Measurements from ENCODE around the gene DGCR2.
"Not testable (repeated sequence)": the region's sequence is repeated elsewhere in the genome, so short reads cannot be mapped to it uniquely, and the experiment has no call there.

Gene DGCR2

GRCh38 chr22:19084586-19084985 lies 37.6 kb downstream of the DGCR2 start:
- in situ Hi-C loops (cut with MboI; ENCODE audit: low sequenced_read_pairs): not testable (repeated sequence)

- in situ Hi-C loops (cut with MboI; ENCODE audit: low sequenced_read_pairs): not testable (repeated sequence)
Measured at GRCh38 chr22:19084126-19084525, 38.1 kb downstream of the DGCR2 start.

- in situ Hi-C loops (cut with MboI; ENCODE audit: low sequenced_read_pairs): no loop called here
Measured at GRCh38 chr22:19082793-19083192, 39.4 kb downstream of the DGCR2 start.

GRCh38 chr22:19082101-19082500 lies 40.1 kb downstream of the DGCR2 start:
- in situ Hi-C loops (cut with MboI; ENCODE audit: low sequenced_read_pairs): no loop called here

GRCh38 chr22:19081351-19081750 lies 40.9 kb downstream of the DGCR2 start:
- in situ Hi-C loops (cut with MboI; ENCODE audit: low sequenced_read_pairs): no loop called here

GRCh38 chr22:19080853-19081252 lies 41.4 kb downstream of the DGCR2 start:
- in situ Hi-C loops (cut with MboI; ENCODE audit: low sequenced_read_pairs): no loop called here

- in situ Hi-C loops (cut with MboI; ENCODE audit: low sequenced_read_pairs): no loop called here
Measured at GRCh38 chr22:19079691-19080090, 42.5 kb downstream of the DGCR2 start.

GRCh38 chr22:19075404-19075803 lies 46.8 kb downstream of the DGCR2 start:
- in situ Hi-C loops (cut with MboI; ENCODE audit: low sequenced_read_pairs): no loop called here

GRCh38 chr22:19072853-19073252 lies 49.4 kb downstream of the DGCR2 start:
- in situ Hi-C loops (cut with MboI; ENCODE audit: low sequenced_read_pairs): not testable (repeated sequence)

- in situ Hi-C loops (cut with MboI; ENCODE audit: low sequenced_read_pairs): no loop called here
Measured at GRCh38 chr22:19070397-19071169, 51.6 kb downstream of the DGCR2 start.

GRCh38 chr22:19069451-19069850 lies 52.8 kb downstream of the DGCR2 start:
- in situ Hi-C loops (cut with MboI; ENCODE audit: low sequenced_read_pairs): no loop called here

- in situ Hi-C loops (cut with MboI; ENCODE audit: low sequenced_read_pairs): no loop called here
Measured at GRCh38 chr22:19068784-19069271, 53.4 kb downstream of the DGCR2 start.

- in situ Hi-C loops (cut with MboI; ENCODE audit: low sequenced_read_pairs): no loop called here
Measured at GRCh38 chr22:19067696-19068348, 54.4 kb downstream of the DGCR2 start.

GRCh38 chr22:19066531-19067271 lies 55.5 kb downstream of the DGCR2 start:
- in situ Hi-C loops (cut with MboI; ENCODE audit: low sequenced_read_pairs): no loop called here

GRCh38 chr22:19065929-19066328 lies 56.3 kb downstream of the DGCR2 start:
- in situ Hi-C loops (cut with MboI; ENCODE audit: low sequenced_read_pairs): no loop called here

GRCh38 chr22:19065298-19065859 lies 56.8 kb downstream of the DGCR2 start:
- in situ Hi-C loops (cut with MboI; ENCODE audit: low sequenced_read_pairs): no loop called here

GRCh38 chr22:19064354-19065054 lies 57.7 kb downstream of the DGCR2 start:
- in situ Hi-C loops (cut with MboI; ENCODE audit: low sequenced_read_pairs): no loop called here

- in situ Hi-C loops (cut with MboI; ENCODE audit: low sequenced_read_pairs): no loop called here
Measured at GRCh38 chr22:19063581-19064353, 58.4 kb downstream of the DGCR2 start.

GRCh38 chr22:19062943-19063308 lies 59.3 kb downstream of the DGCR2 start:
- in situ Hi-C loops (cut with MboI; ENCODE audit: low sequenced_read_pairs): no loop called here

Measured in hTERT RPE-1 (cell line).